B cell (primary cell): Measurements from ENCODE around the gene TMEM273. TPM values are rescaled to one million over a fixed set of nuclear protein-coding genes. Genes with fewer than 3 reads are reported as not detected.
"Not testable (repeated sequence)": the region's sequence is repeated elsewhere in the genome, so short reads cannot be mapped to it uniquely, and the experiment has no call there.

Experiments
- ATAC-seq: fragments of 200-7000 bp; cut with Tn5 transposase; one replicate; pipeline ENCODE4 v1.10.0; 2021; ENCODE audit warnings: low read depth, mild to moderate bottlenecking, moderate number of reproducible peaks, moderate library complexity
- CTCF ChIA-PET: fragments of 350-600 bp; sonication (Branson Sonifier 250); formaldehyde crosslinking; loops from one replicate; lab custom pipeline; 2021; ENCODE audit warnings: antibody characterized with exemption, inconsistent platforms; lab: Charles Lee
- POLR2A ChIA-PET: fragments of 350-600 bp; sonication (Branson Sonifier 250); formaldehyde crosslinking; loops from one replicate; lab custom pipeline; 2021; ENCODE audit warnings: antibody characterized with exemption; lab: Charles Lee
- DNase-seq: peaks from one replicate; pipeline ENCODE4 v3.0.0; 2013
- H2AFZ ChIP-seq: 2 replicates; pipeline ENCODE4 v1.6.1; 2012; ENCODE audit warnings: mild to moderate bottlenecking, low read depth, low read length; ENCODE audit not compliant: insufficient read depth, poor library complexity, severe bottlenecking
- H3K27ac ChIP-seq, 2 donors: 1 replicate in 1 of 2; 2 replicates in 1 of 2; pipeline ENCODE4 v1.5.1; 2012 to 2013; ENCODE audit warnings: low read length in 2 of 2, mild to moderate bottlenecking in 2 of 2, moderate library complexity in 1 of 2
- H3K27me3 ChIP-seq, 4 experiments: fragments of 200-600 bp in 1 of 4; sonication (generic) in 1 of 4; replicated peaks in 1 of 4; 1 replicate in 2 of 4; 2 replicates in 2 of 4; pipeline versions ENCODE4 v1.6.1 to v1.7.0; 2013 to 2016; ENCODE audit warnings: low read length in 3 of 4, mild to moderate bottlenecking in 2 of 4, mixed read lengths in 1 of 4, moderate library complexity in 1 of 4; ENCODE audit not compliant: insufficient read depth in 4 of 4, control insufficient read depth in 3 of 4; ENCODE audit errors: control extremely low read depth in 1 of 4
- H3K36me3 ChIP-seq, 2 experiments: replicated peaks in 1 of 2; 1 replicate in 1 of 2; 2 replicates in 1 of 2; pipeline versions ENCODE4 v1.6.1 to v1.7.1; 2013; ENCODE audit warnings: low read length in 1 of 2; ENCODE audit not compliant: insufficient read depth in 2 of 2, control insufficient read depth in 1 of 2; ENCODE audit errors: control extremely low read depth in 1 of 2, extremely low read depth in 1 of 2
- H3K4me1 ChIP-seq, 2 donors: fragments of 200-600 bp in 1 of 2; sonication (generic) in 1 of 2; 1 replicate in 1 of 2; 2 replicates in 1 of 2; pipeline versions ENCODE4 v1.5.1 to v1.6.1; 2013 to 2017; ENCODE audit warnings: low read length in 2 of 2; ENCODE audit not compliant: control insufficient read depth in 2 of 2, insufficient read depth in 2 of 2
- H3K4me2 ChIP-seq: replicated peaks from 2 replicates; pipeline ENCODE3; 2012; ENCODE audit warnings: mild to moderate bottlenecking, low read depth, low read length; ENCODE audit not compliant: poor library complexity, severe bottlenecking
- H3K4me3 ChIP-seq, 5 experiments: fragments of 200-600 bp in 1 of 5; sonication (generic) in 1 of 5; 1 replicate in 3 of 5; 2 replicates in 2 of 5; pipeline versions ENCODE4 v1.5.1 to v1.7.0; 2011 to 2016; ENCODE audit warnings: low read length in 4 of 5, mild to moderate bottlenecking in 4 of 5, low read depth in 2 of 5, control low read depth in 1 of 5, moderate library complexity in 1 of 5; ENCODE audit not compliant: insufficient read depth in 1 of 5; ENCODE audit errors: control extremely low read depth in 1 of 5, extremely low read depth in 1 of 5
- H3K79me2 ChIP-seq: fragments of 200-600 bp; sonication (generic); one replicate; pipeline ENCODE4 v1.6.0; 2016; ENCODE audit warnings: low read length; ENCODE audit not compliant: control insufficient read depth, insufficient read depth
- H3K9ac ChIP-seq: fragments of 200-600 bp; sonication (generic); 2 replicates; pipeline ENCODE4 v1.6.1; 2017; ENCODE audit warnings: mild to moderate bottlenecking, low read length, moderate library complexity
- H3K9me3 ChIP-seq, 3 donors: one replicate each; pipeline versions ENCODE4 v1.6.1 to v1.7.1; 2013; ENCODE audit warnings: low read length in 2 of 3; ENCODE audit not compliant: control insufficient read depth in 2 of 3, insufficient read depth in 1 of 3; ENCODE audit errors: control extremely low read depth in 1 of 3
- H4K20me1 ChIP-seq: 2 replicates; pipeline ENCODE4 v1.6.0; 2012; ENCODE audit warnings: mild to moderate bottlenecking, low read length; ENCODE audit not compliant: insufficient read depth, control insufficient read depth, poor library complexity, severe bottlenecking
- H3K27ac Mint-ChIP-seq: one replicate; pipeline ENCODE4 v1.8.0; 2021; ENCODE audit warnings: mixed read lengths
- H3K27me3 Mint-ChIP-seq: one replicate; pipeline ENCODE4 v1.8.0; 2021; ENCODE audit warnings: mixed read lengths
- H3K4me1 Mint-ChIP-seq: one replicate; pipeline ENCODE4 v1.8.0; 2021; ENCODE audit warnings: mixed read lengths
- H3K4me3 Mint-ChIP-seq: one replicate; pipeline ENCODE4 v1.8.0; 2021; ENCODE audit warnings: mixed read lengths
- H3K9me3 Mint-ChIP-seq: one replicate; pipeline ENCODE4 v1.8.0; 2022; ENCODE audit warnings: mixed read lengths; ENCODE audit not compliant: insufficient read depth
- EZH2 ChIP-seq: IDR thresholded peaks from 2 replicates; pipeline ENCODE4 v1.6.1; 2012; ENCODE audit warnings: borderline replicate concordance, low read depth, mild to moderate bottlenecking, moderate library complexity, low read length; ENCODE audit not compliant: insufficient read depth, poor library complexity, severe bottlenecking
- WGBS: methylation state at CpG from one replicate; pipeline ENCODE4 v1.1.5; 2013; ENCODE audit warnings: missing lambda C conversion rate; ENCODE audit not compliant: insufficient coverage; 5-methylcytosine and 5-hydroxymethylcytosine counted together
- intact Hi-C: fragments of 100-400 bp; cut with micrococcal nuclease; formaldehyde crosslinking; loops from one replicate; pipeline ENCODE4 v1.10.0; 2022
- polyA plus RNA-seq: library from polyadenylated mRNA; depleted of rRNA; stranded (reverse); fragments of >200 nt; gene quantifications from 2 replicates; pipeline ENCODE4 v1.2.3, GENCODE V29; 2012
- total RNA-seq, 2 donors: library from RNA; stranded (reverse); fragments of 120-200 nt in 1 of 2; gene quantifications; 1 replicate in 1 of 2; 2 replicates in 1 of 2; pipeline versions ENCODE4 v1.2.3 to v1.2.4, GENCODE V29; 2013 to 2022
- TF ChIP-seq, protein P1 (sequence below): fragments of 200-600 bp; IDR thresholded peaks from one replicate; pipeline ENCODE4 v1.8.0; 2022; ENCODE audit warnings: antibody characterized with exemption, mild to moderate bottlenecking

Gene TMEM273
- total and polyA plus RNA-seq, 2 donors (not counting 1 experiment from before 2014, with no cell fraction given), result 36.0 to 36.4 TPM

DNA sequence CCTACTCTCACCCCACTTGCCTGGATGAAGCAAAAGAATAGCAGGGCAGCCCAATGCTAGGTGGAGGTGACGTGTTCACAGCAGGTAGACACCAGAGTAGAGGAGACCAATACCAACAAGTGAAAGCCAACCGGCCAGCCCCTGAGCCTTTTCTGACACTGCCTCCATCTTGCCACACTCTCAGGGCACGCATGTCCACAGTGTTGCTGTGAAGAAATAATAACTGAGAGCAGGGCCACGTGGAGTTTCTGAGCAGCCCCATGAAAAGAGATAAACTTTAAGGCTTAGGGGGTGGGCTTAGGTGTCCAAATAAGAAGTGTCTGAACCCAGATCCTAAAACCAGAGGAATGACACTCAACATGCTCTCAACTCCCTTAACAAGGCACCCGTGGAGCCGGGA, 9.0 kb upstream of the TMEM273 start:
- 90% methylated on average over 3 of the region's 6 CpGs for WGBS
- no peak overlapping the region for H3K4me3 Mint-ChIP-seq
- TF ChIP-seq, protein P1, sequence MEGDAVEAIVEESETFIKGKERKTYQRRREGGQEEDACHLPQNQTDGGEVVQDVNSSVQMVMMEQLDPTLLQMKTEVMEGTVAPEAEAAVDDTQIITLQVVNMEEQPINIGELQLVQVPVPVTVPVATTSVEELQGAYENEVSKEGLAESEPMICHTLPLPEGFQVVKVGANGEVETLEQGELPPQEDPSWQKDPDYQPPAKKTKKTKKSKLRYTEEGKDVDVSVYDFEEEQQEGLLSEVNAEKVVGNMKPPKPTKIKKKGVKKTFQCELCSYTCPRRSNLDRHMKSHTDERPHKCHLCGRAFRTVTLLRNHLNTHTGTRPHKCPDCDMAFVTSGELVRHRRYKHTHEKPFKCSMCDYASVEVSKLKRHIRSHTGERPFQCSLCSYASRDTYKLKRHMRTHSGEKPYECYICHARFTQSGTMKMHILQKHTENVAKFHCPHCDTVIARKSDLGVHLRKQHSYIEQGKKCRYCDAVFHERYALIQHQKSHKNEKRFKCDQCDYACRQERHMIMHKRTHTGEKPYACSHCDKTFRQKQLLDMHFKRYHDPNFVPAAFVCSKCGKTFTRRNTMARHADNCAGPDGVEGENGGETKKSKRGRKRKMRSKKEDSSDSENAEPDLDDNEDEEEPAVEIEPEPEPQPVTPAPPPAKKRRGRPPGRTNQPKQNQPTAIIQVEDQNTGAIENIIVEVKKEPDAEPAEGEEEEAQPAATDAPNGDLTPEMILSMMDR, result no peak
- TF ChIP-seq EZH2, result no peak
- no peak for DNase-seq
- Histone ChIP-seq H3K4me2 (no peak overlapping the region), H3K27me3 (peaks cover 0 to 5% (median 2%) of the 10 kb centered on the region in 4 experiments), H3K36me3 (no peaks in the 10 kb centered on the region), H3K79me2 (no peaks in the 10 kb centered on the region), H4K20me1 (no peaks in the 10 kb centered on the region), H3K9ac (no peak overlapping the region), H3K4me3 (no peak overlapping the region), H2AFZ (no peak overlapping the region), H3K9me3 (no peaks in the 10 kb centered on the region), H3K4me1 (peaks cover 11 to 13% of the 10 kb centered on the region in 2 donors), H3K27ac (no peak overlapping the region)
- H3K27me3 Mint-ChIP-seq, result peaks cover 8% of the 10 kb centered on the region
- H3K4me1 Mint-ChIP-seq, result peaks cover 17% of the 10 kb centered on the region
- no peak for ATAC-seq
- H3K27ac Mint-ChIP-seq, result no peak overlapping the region
- POLR2A ChIA-PET, result no interaction called here
- no peaks in the 10 kb centered on the region for H3K9me3 Mint-ChIP-seq
- CTCF ChIA-PET, result no interaction called here
- intact Hi-C loops, result loop anchor here (10.0 kb wide), 1 partner anchor 512 kb away; the partner anchor contains the start of gene WDFY4

DNA sequence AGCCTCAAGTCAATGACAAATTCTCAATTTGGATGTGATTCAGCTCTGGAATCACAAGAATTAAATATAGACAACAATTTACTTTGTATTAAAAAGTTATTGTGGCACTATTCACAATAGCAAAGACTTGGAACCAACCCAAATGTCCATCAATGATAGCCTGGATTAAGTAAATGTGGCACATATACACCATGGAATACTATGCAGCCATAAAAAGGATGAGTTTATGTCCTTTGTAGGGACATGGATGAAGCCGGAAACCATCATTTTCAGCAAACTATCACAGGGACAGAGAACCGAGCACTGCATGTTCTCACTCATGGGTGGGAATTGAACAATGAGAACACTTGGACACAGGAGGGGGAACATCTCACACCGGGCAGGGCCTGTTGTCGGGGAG, 7.7 kb upstream of the TMEM273 start:
- H3K9me3 ChIP-seq, H3K79me2 ChIP-seq, H3K27ac ChIP-seq, H3K27me3 ChIP-seq, DNase-seq, H4K20me1 ChIP-seq, H3K27ac Mint-ChIP-seq, H3K9ac ChIP-seq, H2AFZ ChIP-seq, H3K36me3 ChIP-seq, H3K27me3 Mint-ChIP-seq, POLR2A ChIA-PET, ATAC-seq, H3K4me3 Mint-ChIP-seq, H3K9me3 Mint-ChIP-seq, H3K4me3 ChIP-seq, H3K4me2 ChIP-seq, CTCF ChIA-PET: not testable (repeated sequence)
- WGBS, result no CpG with 5 or more reads among the region's 4 CpGs
- intact Hi-C loops, result loop anchor here (10.0 kb wide), 1 partner anchor 511 kb away; the partner anchor contains the start of gene WDFY4
- peaks cover 14 to 19% of the 10 kb centered on the region in 2 donors for H3K4me1 ChIP-seq
- peaks cover 24% of the 10 kb centered on the region for H3K4me1 Mint-ChIP-seq
